WI38 (cell line): ENCODE data around the gene POU3F2.

Source experiments
- H3K4me3 ChIP-seq: 2 replicates; pipeline ENCODE4 v1.5.1; 2011; ENCODE audit warnings: low read depth, mild to moderate bottlenecking, control low read depth, low read length
- CTCF ChIP-seq: IDR thresholded peaks from 2 replicates; pipeline ENCODE4 v1.5.1; 2012; ENCODE audit warnings: low read depth, mild to moderate bottlenecking, control low read depth, low read length

Gene POU3F2

GRCh38 chr6:98871057-98871456, 36.7 kb downstream of the POU3F2 start:
- H3K4me3 ChIP-seq: no peak overlapping the region
- TF ChIP-seq CTCF: no peak

GRCh38 chr6:98871821-98872220, 37.4 kb downstream of the POU3F2 start:
- no peak for TF ChIP-seq CTCF
- H3K4me3 ChIP-seq: no peak overlapping the region

GRCh38 chr6:98875375-98875774, 41.0 kb downstream of the POU3F2 start:
- H3K4me3 ChIP-seq: no peak overlapping the region
- TF ChIP-seq CTCF: no peak

GRCh38 chr6:98877250-98877649, 42.9 kb downstream of the POU3F2 start:
- no peak for TF ChIP-seq CTCF
- no peak overlapping the region for H3K4me3 ChIP-seq

GRCh38 chr6:98880486-98880885, 46.1 kb downstream of the POU3F2 start:
- no peak overlapping the region for H3K4me3 ChIP-seq
- no peak for TF ChIP-seq CTCF

GRCh38 chr6:98885330-98885729, 51.0 kb downstream of the POU3F2 start:
- no peak for TF ChIP-seq CTCF
- H3K4me3 ChIP-seq: no peak overlapping the region

GRCh38 chr6:98887650-98888049, 53.3 kb downstream of the POU3F2 start:
- H3K4me3 ChIP-seq: no peak overlapping the region
- no peak for TF ChIP-seq CTCF
